ENCODE data around the gene STARD3NL.
A peak's percentile ranks its signal among the peaks of the same experiment; 100 is the strongest.

The STARD3NL gene

GRCh38 chr7:38192327-38192726 lies 14.3 kb downstream of the STARD3NL start:
- H3K27ac ChIP-seq: no peak overlapping the region
- H3K9ac ChIP-seq: no peak overlapping the region
- no peaks in the 10 kb centered on the region for H3K27me3 ChIP-seq
- H3K4me1 ChIP-seq: peaks cover 27% of the 10 kb centered on the region
- TF ChIP-seq Cebpa-rat (IDR thresholded peaks at IDR 0.05): no peak
- no peaks in the 10 kb centered on the region; the same call in 1 of the 2 replicates for H3K36me3 ChIP-seq
- peaks cover 25% of the 10 kb centered on the region for H3K9me3 ChIP-seq
- no peak overlapping the region for H3K4me2 ChIP-seq
- H3K4me3 ChIP-seq: no peak overlapping the region
- peaks cover 55% of the 10 kb centered on the region for H4K20me1 ChIP-seq

GRCh38 chr7:38195804-38196595 lies 18.0 kb downstream of the STARD3NL start:
- H4K20me1 ChIP-seq: peaks cover 64% of the 10 kb centered on the region
- no peaks in the 10 kb centered on the region for H3K4me1 ChIP-seq
- TF ChIP-seq Cebpa-rat (IDR thresholded peaks at IDR 0.05): no peak
- no peaks in the 10 kb centered on the region; the same call in 1 of the 2 replicates for H3K36me3 ChIP-seq
- H3K4me3 ChIP-seq: no peak overlapping the region
- H3K4me2 ChIP-seq: no peak overlapping the region
- H3K9me3 ChIP-seq: peaks cover 23% of the 10 kb centered on the region
- no peak overlapping the region for H3K27ac ChIP-seq
- no peak overlapping the region for H3K9ac ChIP-seq
- H3K27me3 ChIP-seq: no peaks in the 10 kb centered on the region

DNA sequence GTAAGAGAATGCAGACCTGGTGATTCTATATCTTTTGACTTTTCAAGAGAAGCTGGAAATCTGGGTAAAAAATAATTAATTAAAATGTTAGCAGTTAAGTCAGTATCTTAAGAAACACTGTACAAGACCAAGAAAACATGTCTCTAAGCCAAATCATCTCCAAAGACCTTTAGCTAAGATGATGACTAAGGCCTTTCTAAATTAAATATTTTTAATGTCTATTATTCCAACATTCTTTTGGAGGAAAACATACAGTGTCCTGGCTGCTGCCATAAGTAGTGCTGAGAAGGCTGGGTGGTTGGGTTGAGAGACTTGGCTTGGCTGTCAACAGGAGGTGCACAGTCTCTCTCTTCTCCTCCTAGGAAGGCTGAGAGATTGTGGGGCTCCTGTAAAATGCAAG lies 20.3 kb downstream of the STARD3NL start:
- Histone ChIP-seq H3K27me3 (no peaks in the 10 kb centered on the region), H3K4me2 (no peak overlapping the region), H3K4me1 (no peaks in the 10 kb centered on the region), H4K20me1 (peaks cover 57% of the 10 kb centered on the region), H3K27ac (no peak overlapping the region), H3K36me3 (peaks cover 8% of the 10 kb centered on the region), H3K9ac (no peak overlapping the region), H3K4me3 (no peak overlapping the region), H3K9me3 (peaks cover 8% of the 10 kb centered on the region; the same call in 1 of the 2 replicates)
- no peak for TF ChIP-seq Cebpa-rat (IDR thresholded peaks at IDR 0.05)

DNA sequence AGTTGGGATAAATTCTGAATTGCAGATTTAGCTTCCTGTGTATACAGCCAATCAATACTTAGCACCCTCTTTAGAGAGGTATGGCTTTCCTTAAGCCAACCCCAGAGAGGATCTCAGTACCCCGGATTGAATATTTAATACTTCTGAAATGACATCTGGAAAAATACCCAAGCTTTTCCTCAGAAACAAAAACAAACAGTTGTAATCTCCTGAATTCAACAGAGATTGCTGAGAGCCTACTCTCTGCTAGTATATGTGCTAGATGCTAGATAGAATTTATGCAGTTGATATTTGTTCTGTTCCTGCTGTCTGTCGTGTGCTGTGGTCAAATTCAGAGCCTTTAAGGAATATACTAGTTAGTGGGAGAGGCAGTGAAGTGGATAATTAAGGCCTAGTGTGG lies 21.1 kb downstream of the STARD3NL start:
- Histone ChIP-seq H3K27me3 (no peaks in the 10 kb centered on the region), H3K27ac (no peak overlapping the region), H3K4me3 (no peak overlapping the region), H3K9me3 (peaks cover 8% of the 10 kb centered on the region; the same call in 1 of the 2 replicates), H3K4me1 (no peaks in the 10 kb centered on the region), H4K20me1 (peaks cover 55% of the 10 kb centered on the region), H3K36me3 (peaks cover 8% of the 10 kb centered on the region), H3K9ac (no peak overlapping the region), H3K4me2 (no peak overlapping the region)
- TF ChIP-seq Cebpa-rat (IDR thresholded peaks at IDR 0.05): no peak

GRCh38 chr7:38199782-38200181 lies 21.7 kb downstream of the STARD3NL start:
- Histone ChIP-seq H3K9ac (no peak overlapping the region), H4K20me1 (peaks cover 55% of the 10 kb centered on the region), H3K4me3 (no peak overlapping the region), H3K36me3 (peaks cover 8% of the 10 kb centered on the region), H3K4me1 (no peaks in the 10 kb centered on the region), H3K27ac (no peak overlapping the region), H3K9me3 (peaks cover 8% of the 10 kb centered on the region; the same call in 1 of the 2 replicates), H3K27me3 (no peaks in the 10 kb centered on the region), H3K4me2 (no peak overlapping the region)
- TF ChIP-seq Cebpa-rat (IDR thresholded peaks at IDR 0.05): no peak

DNA sequence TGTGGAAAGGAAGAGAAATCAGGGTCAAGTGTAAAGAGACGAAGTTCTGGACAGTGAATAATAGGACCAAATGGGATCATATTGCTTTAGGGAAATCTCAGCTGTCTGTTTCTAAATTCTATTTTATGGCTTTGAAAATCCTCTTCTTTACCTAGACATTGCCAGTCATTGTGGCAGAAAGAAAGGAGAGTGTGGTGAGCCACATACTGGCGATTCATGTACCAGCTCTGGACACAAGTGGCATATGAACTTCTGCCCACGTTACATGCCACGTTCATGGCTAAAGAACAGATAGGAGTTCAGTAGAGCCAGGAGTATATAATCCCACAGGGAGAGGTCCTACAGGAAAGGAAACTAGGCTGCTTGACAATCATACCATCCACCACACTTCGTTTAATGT lies 28.0 kb downstream of the STARD3NL start:
- Histone ChIP-seq H3K9ac (no peak overlapping the region), H3K36me3 (peaks cover 50% of the 10 kb centered on the region), H3K9me3 (peaks cover 8% of the 10 kb centered on the region; the same call in 1 of the 2 replicates), H3K27me3 (no peaks in the 10 kb centered on the region), H3K4me2 (no peak overlapping the region), H3K4me3 (no peak overlapping the region), H3K4me1 (no peaks in the 10 kb centered on the region), H3K27ac (no peak overlapping the region), H4K20me1 (peaks cover 13% of the 10 kb centered on the region; the same call in 1 of the 2 replicates)
- TF ChIP-seq Cebpa-rat (IDR thresholded peaks at IDR 0.05): no peak

- Histone ChIP-seq H3K27ac (no peak overlapping the region), H3K4me2 (no peak overlapping the region), H3K9me3 (no peaks in the 10 kb centered on the region), H3K4me1 (no peaks in the 10 kb centered on the region), H4K20me1 (peaks cover 13% of the 10 kb centered on the region; the same call in 1 of the 2 replicates), H3K27me3 (no peaks in the 10 kb centered on the region), H3K36me3 (peaks cover 53% of the 10 kb centered on the region), H3K4me3 (no peak overlapping the region), H3K9ac (no peak overlapping the region)
- no peak for TF ChIP-seq Cebpa-rat (IDR thresholded peaks at IDR 0.05)
Measured at GRCh38 chr7:38207843-38208242, 29.8 kb downstream of the STARD3NL start.

- Histone ChIP-seq H4K20me1 (peaks cover 6% of the 10 kb centered on the region; the same call in 1 of the 2 replicates), H3K27me3 (no peaks in the 10 kb centered on the region), H3K4me3 (no peak overlapping the region), H3K36me3 (peaks cover 68% of the 10 kb centered on the region), H3K4me2 (no peak overlapping the region), H3K4me1 (peaks cover 15% of the 10 kb centered on the region), H3K9me3 (no peaks in the 10 kb centered on the region), H3K27ac (no peak overlapping the region), H3K9ac (no peak overlapping the region)
- TF ChIP-seq Cebpa-rat (IDR thresholded peaks at IDR 0.05): no peak
Measured at GRCh38 chr7:38211486-38211885, 33.4 kb downstream of the STARD3NL start.

DNA sequence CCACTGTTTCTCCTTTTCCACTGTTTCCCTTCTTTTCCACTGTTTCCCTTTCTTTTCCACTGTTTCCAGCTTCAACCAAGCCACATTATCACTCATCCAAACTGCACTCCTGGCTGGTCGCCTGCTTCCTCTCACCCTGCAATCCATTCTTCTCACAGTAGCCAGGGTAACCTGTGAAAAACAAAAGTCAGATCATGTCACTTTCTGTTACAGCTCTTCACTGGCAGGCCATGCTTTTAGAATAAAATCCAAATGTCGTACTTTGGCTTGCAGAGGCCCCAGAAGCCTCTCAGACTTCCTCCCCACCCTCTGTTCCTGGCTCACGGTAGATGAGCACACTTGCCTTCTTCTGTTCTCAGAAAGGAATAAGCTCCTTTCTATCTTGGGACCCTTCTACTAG lies 33.9 kb downstream of the STARD3NL start:
- H3K27me3 ChIP-seq: no peaks in the 10 kb centered on the region
- H3K9me3 ChIP-seq: no peaks in the 10 kb centered on the region
- H4K20me1 ChIP-seq: peaks cover 2% of the 10 kb centered on the region; the same call in 1 of the 2 replicates
- no peak overlapping the region for H3K27ac ChIP-seq
- H3K4me2 ChIP-seq: no peak overlapping the region
- H3K4me3 ChIP-seq: no peak overlapping the region
- no peak overlapping the region for H3K9ac ChIP-seq
- no peak for TF ChIP-seq Cebpa-rat (IDR thresholded peaks at IDR 0.05)
- peaks cover 20% of the 10 kb centered on the region for H3K4me1 ChIP-seq
- peaks cover 68% of the 10 kb centered on the region for H3K36me3 ChIP-seq

- Histone ChIP-seq H3K36me3 (peaks cover 73% of the 10 kb centered on the region), H3K27ac (no peak overlapping the region), H4K20me1 (no peaks in the 10 kb centered on the region), H3K4me1 (peaks cover 24% of the 10 kb centered on the region), H3K27me3 (no peaks in the 10 kb centered on the region), H3K9me3 (no peaks in the 10 kb centered on the region), H3K9ac (peak overlapping the region; percentile 40; the same call in 1 of the 2 replicates), H3K4me2 (no peak overlapping the region), H3K4me3 (no peak overlapping the region)
- TF ChIP-seq Cebpa-rat (IDR thresholded peaks at IDR 0.05): no peak
Measured at GRCh38 chr7:38215115-38215514, 37.1 kb downstream of the STARD3NL start.

All from BLaER1 (cell line).